GM12878 (cell line): Measurements from ENCODE around the gene HSD3B1. TPM values are rescaled to one million over a fixed set of nuclear protein-coding genes. Genes with fewer than 3 reads are reported as not detected.

Experiments used
- ATAC-seq: fragments of 200-7000 bp; cut with Tn5 transposase; 3 replicates; pipeline ENCODE4 v1.9.1; 2020; ENCODE audit warnings: mild to moderate bottlenecking, moderate library complexity
- BruUV-seq: library from RNA; stranded (reverse); fragments of 400-500 nt; replicated peaks from 2 replicates; lab custom pipeline; 2021; lab: Mats Ljungman, UMichigan
- CTCF ChIA-PET: fragments of 300-600 bp; sonication (Branson Sonifier 250); formaldehyde crosslinking; extraction: SDS; loops from one replicate; lab custom pipeline; 2021; ENCODE audit warnings: inconsistent platforms; lab: Yijun Ruan, JAX
- POLR2A ChIA-PET: fragments of 350-600 bp; formaldehyde crosslinking; extraction: SDS; loops from one replicate; lab custom pipeline; 2021; ENCODE audit warnings: inconsistent platforms; lab: Charles Lee
- RAD21 ChIA-PET: fragments of 300-600 bp; sonication (Branson Sonifier 250); formaldehyde crosslinking; loops from one replicate; lab custom pipeline; 2023; ENCODE audit warnings: antibody characterized with exemption; ENCODE audit not compliant: unreplicated experiment; lab: Charles Lee
- SMC1A ChIA-PET: fragments of 300-600 bp; sonication (Branson Sonifier 250); formaldehyde crosslinking; loops from one replicate; lab custom pipeline; 2023; ENCODE audit not compliant: unreplicated experiment, uncharacterized antibody; lab: Charles Lee
- DNase-seq: peaks from one replicate; pipeline ENCODE4 v3.0.0-alpha.2; 2011; ENCODE audit warnings: low read depth, low spot score
- FAIRE-seq: peaks from 3 replicates; lab custom pipeline; 2011; peaks lifted over from hg19 to GRCh38; lab: Jason Lieb, UNC
- H2AFZ ChIP-seq: 2 replicates; pipeline ENCODE4 v1.6.0; 2011; ENCODE audit warnings: low read depth, low read length, control low read depth; ENCODE audit not compliant: control insufficient read depth
- H3K27ac ChIP-seq: 2 replicates; pipeline ENCODE4 v1.5.1; 2011; ENCODE audit warnings: control low read depth; ENCODE audit not compliant: control insufficient read depth, insufficient read depth
- H3K27me3 ChIP-seq, 2 experiments: replicated peaks in 1 of 2; 2 replicates each; pipeline versions ENCODE4 v1.6.0 to v1.6.1; 2011; ENCODE audit warnings: low read length in 1 of 2; ENCODE audit not compliant: control insufficient read depth in 2 of 2, insufficient read depth in 2 of 2
- H3K36me3 ChIP-seq, 2 experiments: 2 replicates each; pipeline ENCODE4 v1.5.1; 2011; ENCODE audit warnings: low read length in 1 of 2; ENCODE audit not compliant: control insufficient read depth in 2 of 2, insufficient read depth in 2 of 2
- H3K4me1 ChIP-seq: 2 replicates; pipeline ENCODE4 v1.6.1; 2011; ENCODE audit warnings: mild to moderate bottlenecking, low read length, moderate library complexity, mixed read lengths; ENCODE audit not compliant: control insufficient read depth, insufficient read depth
- H3K4me2 ChIP-seq: 2 replicates; pipeline ENCODE4 v1.6.0; 2011; ENCODE audit warnings: control low read depth; ENCODE audit not compliant: control insufficient read depth, insufficient read depth
- H3K4me3 ChIP-seq: fragments of 200-600 bp; sonication (generic); 2 replicates; pipeline ENCODE4 v1.5.1; 2016
- H3K79me2 ChIP-seq: 2 replicates; pipeline ENCODE4 v1.6.0; 2011; ENCODE audit warnings: low read length; ENCODE audit not compliant: control insufficient read depth, insufficient read depth
- H3K9ac ChIP-seq: 2 replicates; pipeline ENCODE4 v1.8.0; 2011; ENCODE audit warnings: low read length, control low read depth, mixed read lengths; ENCODE audit not compliant: control insufficient read depth, insufficient read depth
- H3K9me3 ChIP-seq: replicated peaks from 3 replicates; pipeline ENCODE4 v1.5.1; 2011; ENCODE audit warnings: mild to moderate bottlenecking, low read length; ENCODE audit not compliant: control insufficient read depth, insufficient read depth
- H4K20me1 ChIP-seq: 2 replicates; pipeline ENCODE4 v1.6.0; 2011; ENCODE audit not compliant: control insufficient read depth, insufficient read depth
- BACH1 ChIP-seq: fragments of 450-650 bp; IDR thresholded peaks from 2 replicates; pipeline ENCODE4 v1.6.1; 2017; ENCODE audit warnings: mild to moderate bottlenecking, borderline replicate concordance
- CREM ChIP-seq: IDR thresholded peaks from 2 replicates; pipeline ENCODE4 v1.6.1; 2014; ENCODE audit warnings: antibody characterized with exemption, low read depth
- ETV6 ChIP-seq, 2 experiments: fragments of 450-650 bp in 1 of 2; IDR thresholded peaks in 1 of 2; conservative IDR thresholded peaks in 1 of 2; 2 replicates each; pipeline ENCODE4 v1.6.1; 2014; ENCODE audit warnings: antibody characterized with exemption in 1 of 2, borderline replicate concordance in 1 of 2, low read depth in 1 of 2, mild to moderate bottlenecking in 1 of 2, moderate library complexity in 1 of 2
- GABPA ChIP-seq: IDR thresholded peaks from 2 replicates; pipeline ENCODE4 v1.6.1; 2014; ENCODE audit warnings: antibody characterized with exemption, low read depth, mild to moderate bottlenecking, inconsistent platforms
- IKZF1 ChIP-seq: fragments of 450-650 bp; conservative IDR thresholded peaks from 2 replicates; pipeline ENCODE4 v1.6.1; 2017; ENCODE audit warnings: antibody characterized with exemption, mild to moderate bottlenecking
- JUNB ChIP-seq: IDR thresholded peaks from 2 replicates; pipeline ENCODE4 v1.6.1; 2016; ENCODE audit warnings: antibody characterized with exemption, mild to moderate bottlenecking
- LARP7 ChIP-seq: fragments of 450-650 bp; IDR thresholded peaks from 2 replicates; pipeline ENCODE4 v1.6.1; 2017; ENCODE audit warnings: mild to moderate bottlenecking
- NFYA ChIP-seq: IDR thresholded peaks from 2 replicates; pipeline ENCODE4 v1.6.1; 2011; ENCODE audit warnings: low read depth, mild to moderate bottlenecking, low read length, improper control_type of control experiment, borderline replicate concordance
- POLR2A ChIP-seq: IDR thresholded peaks from 2 replicates; pipeline ENCODE4 v1.6.1; 2011; ENCODE audit warnings: low read depth, mild to moderate bottlenecking, low read length
- RAD51 ChIP-seq: fragments of 450-650 bp; IDR thresholded peaks from 2 replicates; pipeline ENCODE4 v1.6.1; 2016; ENCODE audit warnings: moderate library complexity, mild to moderate bottlenecking, inconsistent platforms
- RELA ChIP-seq: fragments of 450-650 bp; IDR thresholded peaks from 2 replicates; pipeline ENCODE4 v1.8.0; 2014; ENCODE audit warnings: borderline replicate concordance; ENCODE audit not compliant: partially characterized antibody
- RFX5 ChIP-seq: IDR thresholded peaks from 2 replicates; pipeline ENCODE4 v1.6.1; 2011; ENCODE audit warnings: low read depth, low read length, improper control_type of control experiment
- SPI1 ChIP-seq: IDR thresholded peaks from 2 replicates; pipeline ENCODE4 v1.6.1; 2011; ENCODE audit warnings: low read depth, mild to moderate bottlenecking, low read length, moderate library complexity, borderline replicate concordance; ENCODE audit not compliant: insufficient read depth
- SREBF1 ChIP-seq: IDR thresholded peaks from 2 replicates; pipeline ENCODE4 v1.6.1; 2012; ENCODE audit warnings: mild to moderate bottlenecking, low read length
- ZNF622 ChIP-seq: fragments of 450-650 bp; IDR thresholded peaks from 2 replicates; pipeline ENCODE4 v1.6.1; 2017; ENCODE audit warnings: mild to moderate bottlenecking, inconsistent platforms
- WGBS: methylation state at CpG from one replicate; pipeline ENCODE4 v1.1.6; 2016; ENCODE audit warnings: low lambda C conversion rate; ENCODE audit not compliant: insufficient replicate concordance, insufficient coverage; ENCODE audit errors: missing lambda C conversion rate; 5-methylcytosine and 5-hydroxymethylcytosine counted together
- in situ Hi-C: fragments of 300-500 bp; cut with MboI; formaldehyde crosslinking; loops from 9 replicates; pipeline ENCODE4 v1.14.3; 2018; ENCODE audit warnings: mixed read lengths
- intact Hi-C: fragments of 100-400 bp; cut with micrococcal nuclease; formaldehyde crosslinking; loops from one replicate; pipeline ENCODE4 v1.14.2; 2022; ENCODE audit not compliant: unreplicated experiment
- polyA plus RNA-seq, 11 experiments: library from polyadenylated mRNA; depleted of rRNA in 4 of 11; unstranded in 6 of 11; stranded (reverse) in 5 of 11; fragments of >200 nt; fragmentation: Nextera tagmentation in 4 of 11; fragmentation: Illumina TruSeq in 1 of 11; extraction: Ambion mirVana in 4 of 11; extraction: Trizol in 1 of 11; gene quantifications; 1 replicate in 1 of 11; 2 replicates in 10 of 11; pipeline versions ENCODE4 v1.2.1 to v1.2.3, GENCODE V29; 2011 to 2016; ENCODE audit warnings: inconsistent platforms in 2 of 11, missing spikeins in 2 of 11, low read depth in 1 of 11
- total RNA-seq, 4 experiments: library from RNA; depleted of rRNA in 3 of 4; stranded (reverse); fragments of >200 nt in 3 of 4; fragmentation: Illumina TruSeq in 1 of 4; extraction: Trizol in 1 of 4; gene quantifications; 2 replicates each; pipeline versions ENCODE4 v1.2.1 to v1.2.3, GENCODE V29; 2013 to 2021
- TF ChIP-seq, protein P1 (sequence below): fragments of 450-650 bp; IDR thresholded peaks from 2 replicates; pipeline ENCODE4 v1.6.1; 2016; ENCODE audit warnings: mild to moderate bottlenecking
- TF ChIP-seq, protein P2 (sequence below): IDR thresholded peaks from 2 replicates; pipeline ENCODE4 v1.6.1; 2011; ENCODE audit warnings: low read depth, low read length, improper control_type of control experiment, borderline replicate concordance
- TF ChIP-seq, protein P3 (sequence below): IDR thresholded peaks from 2 replicates; pipeline ENCODE4 v1.6.1; 2011; ENCODE audit warnings: mild to moderate bottlenecking, low read depth, low read length, moderate library complexity; ENCODE audit not compliant: insufficient replicate concordance
- TF ChIP-seq, protein P4 (sequence below): fragments of 450-650 bp; IDR thresholded peaks from 2 replicates; pipeline ENCODE4 v1.6.1; 2017; ENCODE audit warnings: mild to moderate bottlenecking, moderate library complexity

Gene HSD3B1
- total and polyA plus RNA-seq, 10 of the 15 experiments (the other 5 are each of a cell fraction or from before 2014, with no cell fraction given): not detected

DNA sequence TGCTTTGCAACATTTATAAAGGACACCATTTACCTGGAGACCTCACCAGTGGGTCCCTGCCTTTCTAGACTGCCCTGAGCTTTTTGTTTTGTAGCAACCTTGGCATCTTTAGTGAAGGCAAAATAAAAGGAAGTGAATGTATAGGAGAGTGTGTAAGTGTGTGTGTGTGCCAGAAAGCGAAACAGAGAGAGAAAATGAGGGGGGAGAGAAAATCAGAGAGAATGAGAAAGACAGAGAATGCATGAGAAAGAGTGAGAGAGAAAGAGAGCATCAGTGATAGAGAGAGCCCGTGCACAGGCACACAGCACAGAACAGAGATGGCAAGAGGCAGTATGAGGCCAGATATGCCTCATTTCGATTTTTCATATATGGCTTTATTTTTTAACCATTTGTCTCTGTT, 57.5 kb downstream of the HSD3B1 start:
- peak overlapping the region; percentile 4; the same call in 1 of the 2 replicates for H3K9ac ChIP-seq
- intact Hi-C loops (no loop called here), in situ Hi-C loops (no loop called here)
- ATAC-seq (peak; percentile 80), DNase-seq (peak; percentile 20), FAIRE-seq (no peak)
- BruUV-seq: no TSS peak
- no peaks in the 10 kb centered on the region; a peak in 1 of 4 replicates for H3K27me3 ChIP-seq
- H2AFZ ChIP-seq: no peak overlapping the region
- H3K27ac ChIP-seq: peak overlapping the region; percentile 47
- ChIA-PET SMC1A (no interaction called here), CTCF (no interaction called here), RAD21 (no interaction called here), POLR2A (no interaction called here)
- no peaks in the 10 kb centered on the region for H3K9me3 ChIP-seq
- WGBS: 0% methylated on average over 3 of the region's 3 CpGs
- no peaks in the 10 kb centered on the region for H4K20me1 ChIP-seq
- no peaks in the 10 kb centered on the region for H3K36me3 ChIP-seq
- H3K79me2 ChIP-seq: no peaks in the 10 kb centered on the region
- H3K4me1 ChIP-seq: peaks cover 16% of the 10 kb centered on the region
- H3K4me2 ChIP-seq: peak overlapping the region; percentile 85
- H3K4me3 ChIP-seq: 0 out of 2 replicates have a peak overlapping the region, but pooled peaks have one; percentile 3
- no peak for TF ChIP-seq LARP7
- peak in 1 of 2 experiments; percentile 52; a peak in 2 of 4 replicates for TF ChIP-seq ETV6 (conservative IDR thresholded peaks at IDR 0.05 in 1 of 2, IDR thresholded peaks at IDR 0.05 in 1 of 2; ENCODE audit: borderline replicate concordance in 1 of 2, low read depth in 1 of 2)
- TF ChIP-seq POLR2A: no peak
- TF ChIP-seq RELA: no peak
- TF ChIP-seq SPI1: peak; percentile 82
- TF ChIP-seq, protein P1, sequence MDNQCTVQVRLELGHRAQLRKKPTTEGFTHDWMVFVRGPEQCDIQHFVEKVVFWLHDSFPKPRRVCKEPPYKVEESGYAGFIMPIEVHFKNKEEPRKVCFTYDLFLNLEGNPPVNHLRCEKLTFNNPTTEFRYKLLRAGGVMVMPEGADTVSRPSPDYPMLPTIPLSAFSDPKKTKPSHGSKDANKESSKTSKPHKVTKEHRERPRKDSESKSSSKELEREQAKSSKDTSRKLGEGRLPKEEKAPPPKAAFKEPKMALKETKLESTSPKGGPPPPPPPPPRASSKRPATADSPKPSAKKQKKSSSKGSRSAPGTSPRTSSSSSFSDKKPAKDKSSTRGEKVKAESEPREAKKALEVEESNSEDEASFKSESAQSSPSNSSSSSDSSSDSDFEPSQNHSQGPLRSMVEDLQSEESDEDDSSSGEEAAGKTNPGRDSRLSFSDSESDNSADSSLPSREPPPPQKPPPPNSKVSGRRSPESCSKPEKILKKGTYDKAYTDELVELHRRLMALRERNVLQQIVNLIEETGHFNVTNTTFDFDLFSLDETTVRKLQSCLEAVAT: no peak
- TF ChIP-seq, protein P2, sequence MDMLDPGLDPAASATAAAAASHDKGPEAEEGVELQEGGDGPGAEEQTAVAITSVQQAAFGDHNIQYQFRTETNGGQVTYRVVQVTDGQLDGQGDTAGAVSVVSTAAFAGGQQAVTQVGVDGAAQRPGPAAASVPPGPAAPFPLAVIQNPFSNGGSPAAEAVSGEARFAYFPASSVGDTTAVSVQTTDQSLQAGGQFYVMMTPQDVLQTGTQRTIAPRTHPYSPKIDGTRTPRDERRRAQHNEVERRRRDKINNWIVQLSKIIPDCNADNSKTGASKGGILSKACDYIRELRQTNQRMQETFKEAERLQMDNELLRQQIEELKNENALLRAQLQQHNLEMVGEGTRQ: no peak
- TF ChIP-seq GABPA: no peak
- no peak for TF ChIP-seq RFX5
- TF ChIP-seq BACH1: no peak
- TF ChIP-seq NFYA: no peak
- TF ChIP-seq IKZF1: no peak
- no peak for TF ChIP-seq CREM
- peak; percentile 66 for TF ChIP-seq JUNB
- TF ChIP-seq, protein P3, sequence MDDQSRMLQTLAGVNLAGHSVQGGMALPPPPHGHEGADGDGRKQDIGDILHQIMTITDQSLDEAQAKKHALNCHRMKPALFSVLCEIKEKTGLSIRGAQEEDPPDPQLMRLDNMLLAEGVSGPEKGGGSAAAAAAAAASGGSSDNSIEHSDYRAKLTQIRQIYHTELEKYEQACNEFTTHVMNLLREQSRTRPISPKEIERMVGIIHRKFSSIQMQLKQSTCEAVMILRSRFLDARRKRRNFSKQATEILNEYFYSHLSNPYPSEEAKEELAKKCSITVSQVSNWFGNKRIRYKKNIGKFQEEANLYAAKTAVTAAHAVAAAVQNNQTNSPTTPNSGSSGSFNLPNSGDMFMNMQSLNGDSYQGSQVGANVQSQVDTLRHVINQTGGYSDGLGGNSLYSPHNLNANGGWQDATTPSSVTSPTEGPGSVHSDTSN: no peak
- no peak for TF ChIP-seq RAD51
- no peak for TF ChIP-seq ZNF622
- TF ChIP-seq, protein P4, sequence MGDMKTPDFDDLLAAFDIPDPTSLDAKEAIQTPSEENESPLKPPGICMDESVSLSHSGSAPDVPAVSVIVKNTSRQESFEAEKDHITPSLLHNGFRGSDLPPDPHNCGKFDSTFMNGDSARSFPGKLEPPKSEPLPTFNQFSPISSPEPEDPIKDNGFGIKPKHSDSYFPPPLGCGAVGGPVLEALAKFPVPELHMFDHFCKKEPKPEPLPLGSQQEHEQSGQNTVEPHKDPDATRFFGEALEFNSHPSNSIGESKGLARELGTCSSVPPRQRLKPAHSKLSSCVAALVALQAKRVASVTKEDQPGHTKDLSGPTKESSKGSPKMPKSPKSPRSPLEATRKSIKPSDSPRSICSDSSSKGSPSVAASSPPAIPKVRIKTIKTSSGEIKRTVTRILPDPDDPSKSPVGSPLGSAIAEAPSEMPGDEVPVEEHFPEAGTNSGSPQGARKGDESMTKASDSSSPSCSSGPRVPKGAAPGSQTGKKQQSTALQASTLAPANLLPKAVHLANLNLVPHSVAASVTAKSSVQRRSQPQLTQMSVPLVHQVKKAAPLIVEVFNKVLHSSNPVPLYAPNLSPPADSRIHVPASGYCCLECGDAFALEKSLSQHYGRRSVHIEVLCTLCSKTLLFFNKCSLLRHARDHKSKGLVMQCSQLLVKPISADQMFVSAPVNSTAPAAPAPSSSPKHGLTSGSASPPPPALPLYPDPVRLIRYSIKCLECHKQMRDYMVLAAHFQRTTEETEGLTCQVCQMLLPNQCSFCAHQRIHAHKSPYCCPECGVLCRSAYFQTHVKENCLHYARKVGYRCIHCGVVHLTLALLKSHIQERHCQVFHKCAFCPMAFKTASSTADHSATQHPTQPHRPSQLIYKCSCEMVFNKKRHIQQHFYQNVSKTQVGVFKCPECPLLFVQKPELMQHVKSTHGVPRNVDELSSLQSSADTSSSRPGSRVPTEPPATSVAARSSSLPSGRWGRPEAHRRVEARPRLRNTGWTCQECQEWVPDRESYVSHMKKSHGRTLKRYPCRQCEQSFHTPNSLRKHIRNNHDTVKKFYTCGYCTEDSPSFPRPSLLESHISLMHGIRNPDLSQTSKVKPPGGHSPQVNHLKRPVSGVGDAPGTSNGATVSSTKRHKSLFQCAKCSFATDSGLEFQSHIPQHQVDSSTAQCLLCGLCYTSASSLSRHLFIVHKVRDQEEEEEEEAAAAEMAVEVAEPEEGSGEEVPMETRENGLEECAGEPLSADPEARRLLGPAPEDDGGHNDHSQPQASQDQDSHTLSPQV: no peak
- TF ChIP-seq SREBF1: no peak
